Activated T-helper 2 cell treated with anti-CD3 and anti-CD28 coated beads, Interferon-gamma antibody, Interleukin-2, Interleukin-4, amounts not matched to agents 10 μg/mL and 5 μg/mL and 100 μg/mL, durations not matched to agents 14 hours and 24 hours and 36 hours (primary cell): Measurements from ENCODE around the gene LOC128125822.

Source experiments
- DNase-seq: peaks from one replicate; pipeline ENCODE4 v3.0.0; 2021; ENCODE audit warnings: low spot score
- H3K27ac Mint-ChIP-seq: one replicate; pipeline ENCODE4 v1.8.0; 2021; ENCODE audit warnings: mixed read lengths
- H3K27me3 Mint-ChIP-seq: one replicate; pipeline ENCODE4 v1.8.0; 2021; ENCODE audit warnings: low read depth, mixed read lengths
- H3K36me3 Mint-ChIP-seq: one replicate; pipeline ENCODE4 v1.8.0; 2021; ENCODE audit warnings: low read depth, mixed read lengths
- H3K4me1 Mint-ChIP-seq: one replicate; pipeline ENCODE4 v1.8.0; 2021; ENCODE audit warnings: low read depth, mixed read lengths
- H3K4me3 Mint-ChIP-seq: one replicate; pipeline ENCODE4 v1.8.0; 2021; ENCODE audit warnings: low read depth, mild to moderate bottlenecking, moderate library complexity, mixed read lengths
- H3K9me3 Mint-ChIP-seq: one replicate; pipeline ENCODE4 v1.8.0; 2021; ENCODE audit warnings: mixed read lengths
- intact Hi-C: fragments of 100-400 bp; cut with micrococcal nuclease; formaldehyde crosslinking; loops from one replicate; pipeline ENCODE4 v1.15.1; 2023

LOC128125822 gene

DNA sequence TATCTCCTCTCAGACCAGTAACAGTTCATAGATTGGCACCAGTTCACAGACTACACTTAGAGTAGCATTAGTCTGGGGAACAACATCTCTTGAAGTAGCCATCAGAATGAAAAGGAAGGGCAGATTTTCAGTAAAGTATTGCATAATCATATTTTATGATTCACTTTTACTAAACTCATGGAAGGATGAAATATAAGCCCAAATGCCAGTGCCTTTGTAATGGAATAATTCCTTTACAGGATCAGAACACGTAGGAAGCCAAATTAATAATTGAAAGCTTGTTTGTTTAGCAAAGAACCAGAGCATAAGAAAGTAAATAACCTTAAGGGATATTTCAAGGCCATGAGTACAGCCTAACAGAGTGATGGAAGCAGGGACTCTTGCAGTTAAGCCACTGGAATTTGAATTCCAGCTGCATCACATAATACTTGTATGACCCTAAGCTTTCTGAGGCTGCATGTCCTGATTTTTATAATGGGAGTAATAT is 11.4 kb upstream of the LOC128125822 start:
- peaks cover 4% of the 10 kb centered on the region for H3K27me3 Mint-ChIP-seq
- H3K36me3 Mint-ChIP-seq, result no peaks in the 10 kb centered on the region
- H3K4me3 Mint-ChIP-seq, result no peak overlapping the region
- no peaks in the 10 kb centered on the region for H3K9me3 Mint-ChIP-seq
- peaks cover 8% of the 10 kb centered on the region for H3K4me1 Mint-ChIP-seq
- no peak overlapping the region for H3K27ac Mint-ChIP-seq
- intact Hi-C loops, result no loop called here
- DNase-seq, result no peak

DNA sequence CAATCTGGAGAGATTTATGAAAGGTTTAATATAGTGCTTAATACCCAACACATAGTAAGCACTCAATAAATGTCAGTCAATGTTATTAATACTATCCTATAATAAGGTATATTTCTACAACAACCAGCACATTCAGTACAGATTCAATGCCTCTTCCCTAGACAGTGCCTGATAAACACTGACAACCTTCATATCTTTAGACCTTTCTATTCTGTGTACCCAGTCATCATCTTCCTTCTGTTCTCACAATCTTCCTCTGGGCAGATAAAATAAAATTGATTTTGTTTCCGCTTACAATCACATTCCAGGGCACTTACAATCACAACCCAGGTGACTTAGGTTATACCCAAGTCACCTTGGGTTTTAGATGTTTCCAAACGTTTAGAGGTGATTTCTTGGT is 11.0 kb upstream of the LOC128125822 start:
- intact Hi-C loops, result no loop called here
- Mint-ChIP-seq H3K36me3 (no peaks in the 10 kb centered on the region), H3K27me3 (peaks cover 4% of the 10 kb centered on the region), H3K9me3 (no peaks in the 10 kb centered on the region), H3K27ac (no peak overlapping the region), H3K4me3 (no peak overlapping the region), H3K4me1 (peaks cover 8% of the 10 kb centered on the region)
- no peak for DNase-seq

DNA sequence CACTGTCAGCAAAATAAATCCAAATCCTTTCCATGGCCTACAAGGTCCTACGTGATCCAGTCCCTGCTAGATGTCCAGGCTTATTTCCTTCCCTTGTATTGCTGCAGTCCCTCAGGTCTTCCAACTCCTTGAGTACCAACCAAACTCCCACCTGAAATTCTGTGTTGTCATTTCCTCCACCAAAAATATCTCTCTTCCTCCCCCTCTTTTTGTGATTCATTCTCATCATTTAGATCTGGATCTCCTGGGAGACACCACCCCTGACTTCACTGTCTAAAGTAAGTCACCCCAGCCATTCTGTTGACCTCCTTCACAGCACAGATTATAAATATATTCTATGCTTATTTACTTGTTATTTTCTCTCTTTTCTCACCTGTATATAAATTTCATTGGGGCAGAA is 9.0 kb upstream of the LOC128125822 start:
- Mint-ChIP-seq H3K36me3 (no peaks in the 10 kb centered on the region), H3K27ac (no peak overlapping the region), H3K4me3 (no peak overlapping the region), H3K4me1 (peaks cover 13% of the 10 kb centered on the region), H3K27me3 (peaks cover 4% of the 10 kb centered on the region), H3K9me3 (peaks cover 3% of the 10 kb centered on the region)
- intact Hi-C loops, result no loop called here
- no peak for DNase-seq

DNA sequence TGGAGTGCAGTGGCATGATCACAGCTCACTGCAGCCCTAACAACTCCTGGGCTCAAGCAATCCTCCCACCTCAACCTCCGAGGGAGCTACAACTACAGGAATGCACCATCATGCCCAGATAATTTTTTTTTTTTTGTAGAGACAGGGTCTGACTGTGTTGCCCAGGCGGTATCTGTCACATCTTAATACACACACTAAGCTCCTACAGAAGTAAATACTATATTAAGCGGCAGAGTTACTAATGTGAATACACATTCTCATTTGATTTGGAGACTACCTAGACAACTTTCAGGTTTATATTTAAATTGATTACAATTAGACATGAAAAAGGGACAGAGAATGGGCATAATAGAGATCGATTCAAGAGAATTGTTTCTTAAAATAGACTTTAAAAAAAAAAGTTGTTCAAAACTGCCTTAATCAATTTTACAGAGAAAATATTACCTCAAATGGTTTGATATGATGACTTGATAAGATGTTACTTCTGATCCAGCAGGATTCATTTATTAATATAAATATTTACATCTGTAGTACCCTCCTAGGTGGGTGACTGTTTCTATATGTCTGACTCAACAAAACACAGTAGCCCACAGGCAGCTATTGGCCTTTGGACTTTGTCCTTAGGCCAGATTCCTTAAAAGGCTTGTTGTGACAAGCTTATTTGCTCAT is 7.1 kb upstream of the LOC128125822 start:
- no peak overlapping the region for H3K4me3 Mint-ChIP-seq
- peaks cover 13% of the 10 kb centered on the region for H3K4me1 Mint-ChIP-seq
- peaks cover 3% of the 10 kb centered on the region for H3K9me3 Mint-ChIP-seq
- no peaks in the 10 kb centered on the region for H3K36me3 Mint-ChIP-seq
- no peak for DNase-seq
- H3K27ac Mint-ChIP-seq, result no peak overlapping the region
- intact Hi-C loops, result no loop called here
- peaks cover 3% of the 10 kb centered on the region for H3K27me3 Mint-ChIP-seq

DNA sequence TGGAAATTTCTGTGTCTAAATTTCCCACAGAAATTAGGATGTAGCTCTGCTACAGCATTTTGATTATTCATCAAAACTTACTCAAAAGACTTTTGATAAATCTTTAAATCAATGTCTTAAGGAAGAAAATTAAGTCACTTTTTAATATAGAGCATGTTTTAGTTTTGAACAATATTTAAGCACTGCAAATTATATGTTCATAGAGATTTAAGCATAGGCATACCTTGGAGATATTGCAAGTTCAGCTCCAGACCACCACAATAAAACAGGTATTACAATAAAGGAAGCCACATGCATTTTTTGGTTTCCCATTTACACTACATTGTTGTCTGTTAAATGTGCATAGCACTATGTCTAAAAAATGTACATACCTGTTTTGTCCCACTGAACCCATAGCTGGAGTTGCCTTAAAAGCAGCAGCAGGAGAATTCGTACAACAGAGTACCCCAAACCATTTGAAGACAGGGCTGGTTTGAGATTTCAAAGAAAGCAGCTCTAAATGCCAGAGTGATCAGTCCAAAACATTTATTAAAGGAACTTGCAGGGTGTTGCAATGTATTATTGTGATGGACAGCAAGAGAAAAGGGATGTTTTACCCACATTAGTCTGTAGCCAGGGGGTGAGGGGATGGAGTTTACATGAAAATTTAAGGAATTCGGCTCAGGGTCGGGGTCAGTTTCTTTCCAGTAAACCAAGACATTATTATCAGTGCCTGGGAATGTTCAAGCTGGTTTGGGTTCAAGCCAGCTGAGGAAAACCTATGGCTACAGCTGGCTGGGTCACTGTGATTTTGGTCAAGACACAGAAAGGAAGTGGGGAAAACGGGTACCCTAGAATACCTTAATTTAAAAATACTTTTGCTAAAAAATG is 6.3 kb upstream of the LOC128125822 start:
- Mint-ChIP-seq H3K36me3 (no peaks in the 10 kb centered on the region), H3K27ac (no peak overlapping the region), H3K27me3 (peaks cover 1% of the 10 kb centered on the region), H3K9me3 (peaks cover 3% of the 10 kb centered on the region), H3K4me1 (peaks cover 15% of the 10 kb centered on the region), H3K4me3 (no peak overlapping the region)
- DNase-seq, result no peak
- intact Hi-C loops, result no loop called here

DNA sequence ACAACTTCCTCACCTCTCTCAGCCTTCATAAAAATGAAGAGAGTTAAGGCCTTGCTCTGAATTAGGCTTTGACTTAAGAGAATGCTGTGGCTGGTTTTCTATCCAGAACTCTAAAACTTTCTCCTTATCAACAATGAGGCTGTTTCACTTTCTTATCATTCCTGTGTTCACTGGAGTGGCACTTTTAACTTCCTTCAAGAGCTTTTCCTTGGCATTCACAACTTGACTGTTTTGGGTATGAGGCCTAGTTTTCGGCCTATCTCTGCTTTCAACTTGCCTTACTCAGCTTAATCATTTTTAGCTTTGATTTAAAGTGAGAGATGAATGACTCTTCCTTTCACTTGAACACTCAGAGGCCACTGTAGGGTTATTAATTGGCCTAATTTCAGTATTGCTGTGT is 4.3 kb upstream of the LOC128125822 start:
- Mint-ChIP-seq H3K27ac (no peak overlapping the region), H3K4me3 (no peak overlapping the region), H3K9me3 (peaks cover 3% of the 10 kb centered on the region), H3K4me1 (peaks cover 24% of the 10 kb centered on the region), H3K36me3 (no peaks in the 10 kb centered on the region), H3K27me3 (no peaks in the 10 kb centered on the region)
- DNase-seq, result no peak
- intact Hi-C loops, result no loop called here

DNA sequence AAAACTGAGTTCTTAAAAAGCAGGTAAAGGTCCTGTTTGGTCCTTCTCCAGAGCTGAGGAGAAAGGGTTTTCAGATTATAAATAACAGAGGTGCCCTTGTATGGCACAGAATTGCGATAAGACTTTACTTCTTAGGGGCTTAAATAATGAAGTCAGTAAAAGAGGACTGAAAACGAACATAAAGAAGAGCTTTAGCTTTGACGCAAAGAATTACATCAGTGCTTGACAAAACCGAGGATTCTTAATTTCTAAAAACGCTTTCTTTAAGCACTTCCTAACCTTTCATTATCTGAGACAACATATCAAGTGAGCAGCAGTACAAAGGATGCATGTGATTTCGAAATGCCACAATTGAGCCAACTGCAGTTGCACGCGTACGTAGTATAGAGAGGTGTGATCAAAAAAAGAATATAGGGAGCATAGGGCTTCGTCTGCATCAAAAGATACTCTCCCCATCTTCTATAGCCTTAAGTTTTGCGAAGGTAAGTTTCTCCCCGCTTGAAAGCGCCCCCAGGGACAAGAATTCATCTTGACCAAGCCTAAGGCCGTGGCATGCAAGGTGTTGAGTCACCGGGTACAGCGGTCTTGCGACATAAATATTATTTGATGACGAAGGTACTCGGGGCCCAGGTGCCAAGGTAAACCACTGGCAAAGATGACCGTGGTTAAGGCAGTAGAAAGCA is 778 bp upstream of the LOC128125822 start:
- intact Hi-C loops, result loop anchor here (1.0 to 2.0 kb wide), 4 partner anchors 42 to 219 kb away; partner anchors contain the start of gene PHF3
- Mint-ChIP-seq H3K27ac (peak overlapping the region; percentile 93), H3K4me3 (peak overlapping the region; percentile 83), H3K4me1 (peaks cover 33% of the 10 kb centered on the region), H3K36me3 (peaks cover 21% of the 10 kb centered on the region), H3K27me3 (no peaks in the 10 kb centered on the region), H3K9me3 (peaks cover 3% of the 10 kb centered on the region)
- no peak for DNase-seq

DNA sequence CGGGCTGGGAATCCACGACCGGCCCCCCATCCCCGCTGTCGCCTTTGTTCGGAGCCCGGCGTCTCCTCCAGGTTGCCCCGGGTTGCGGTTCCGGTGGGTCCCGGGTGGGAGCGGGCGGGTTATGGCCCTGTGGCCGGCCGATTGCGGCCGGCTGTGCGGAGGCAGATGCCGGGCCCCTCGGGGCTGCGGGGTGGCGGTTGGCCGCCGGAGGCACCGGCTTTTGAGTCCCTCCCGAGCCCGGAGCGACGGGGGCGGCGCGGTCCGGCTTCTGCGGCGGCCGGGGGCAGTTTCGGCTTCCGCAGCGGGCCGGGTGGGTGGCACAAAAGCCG is 431 bp downstream of the LOC128125822 start:
- Mint-ChIP-seq H3K27me3 (no peaks in the 10 kb centered on the region), H3K4me1 (peaks cover 38% of the 10 kb centered on the region), H3K27ac (peak overlapping the region; percentile 93), H3K4me3 (peak overlapping the region; percentile 97), H3K9me3 (no peaks in the 10 kb centered on the region), H3K36me3 (peaks cover 31% of the 10 kb centered on the region)
- DNase-seq, result no peak
- intact Hi-C loops, result loop anchor here (1.0 to 2.0 kb wide), 5 partner anchors 43 to 220 kb away; partner anchors contain the start of gene PHF3

DNA sequence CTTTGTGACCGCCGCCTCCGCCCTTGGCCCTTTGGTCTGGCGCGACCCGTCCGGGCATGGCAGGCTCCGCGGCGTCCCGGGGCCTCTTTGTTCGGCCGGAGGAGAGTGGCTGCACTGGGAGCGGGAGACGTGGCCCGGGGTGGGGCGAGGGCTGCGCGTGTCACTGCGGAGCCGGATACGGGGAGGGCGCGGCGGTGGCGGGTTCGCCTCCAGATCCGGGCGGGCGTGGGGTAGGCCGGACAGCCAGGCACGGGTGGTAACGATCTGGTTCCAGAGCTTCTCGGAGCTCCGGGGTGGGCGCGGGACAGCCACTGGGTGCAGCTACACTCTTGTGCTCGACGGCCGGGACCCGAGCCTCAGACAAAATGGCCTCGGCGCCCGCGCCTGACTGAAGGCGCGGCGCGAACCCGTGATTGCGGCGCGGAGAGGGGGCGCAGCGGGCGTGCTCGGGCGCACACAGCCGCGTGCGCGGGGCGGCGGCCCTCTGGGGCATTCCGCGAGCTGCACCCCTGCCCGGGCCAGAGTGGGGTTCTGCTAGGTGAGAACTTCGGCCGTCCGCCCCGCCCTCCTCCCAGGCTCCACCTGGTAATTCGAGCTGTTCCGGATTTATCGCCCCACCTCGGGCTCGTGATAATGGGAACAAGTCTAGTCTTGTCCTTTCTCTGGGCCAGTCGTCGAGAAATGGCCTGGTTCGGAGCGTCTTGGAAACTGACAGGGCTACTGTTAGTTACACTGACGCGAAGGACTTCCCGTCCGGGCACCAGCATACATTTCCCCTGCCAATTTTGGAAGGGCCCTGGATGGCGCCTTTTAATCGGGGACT is 1.0 kb downstream of the LOC128125822 start:
- peak overlapping the region; percentile 97 for H3K4me3 Mint-ChIP-seq
- H3K27ac Mint-ChIP-seq, result peak overlapping the region; percentile 94
- peak; percentile 66 for DNase-seq
- H3K27me3 Mint-ChIP-seq, result no peaks in the 10 kb centered on the region
- intact Hi-C loops, result loop anchor here (1.0 to 2.0 kb wide), 3 partner anchors 51 to 220 kb away; no protein-coding TSS in a partner anchor
- peaks cover 31% of the 10 kb centered on the region for H3K36me3 Mint-ChIP-seq
- H3K4me1 Mint-ChIP-seq, result peaks cover 33% of the 10 kb centered on the region
- no peaks in the 10 kb centered on the region for H3K9me3 Mint-ChIP-seq

DNA sequence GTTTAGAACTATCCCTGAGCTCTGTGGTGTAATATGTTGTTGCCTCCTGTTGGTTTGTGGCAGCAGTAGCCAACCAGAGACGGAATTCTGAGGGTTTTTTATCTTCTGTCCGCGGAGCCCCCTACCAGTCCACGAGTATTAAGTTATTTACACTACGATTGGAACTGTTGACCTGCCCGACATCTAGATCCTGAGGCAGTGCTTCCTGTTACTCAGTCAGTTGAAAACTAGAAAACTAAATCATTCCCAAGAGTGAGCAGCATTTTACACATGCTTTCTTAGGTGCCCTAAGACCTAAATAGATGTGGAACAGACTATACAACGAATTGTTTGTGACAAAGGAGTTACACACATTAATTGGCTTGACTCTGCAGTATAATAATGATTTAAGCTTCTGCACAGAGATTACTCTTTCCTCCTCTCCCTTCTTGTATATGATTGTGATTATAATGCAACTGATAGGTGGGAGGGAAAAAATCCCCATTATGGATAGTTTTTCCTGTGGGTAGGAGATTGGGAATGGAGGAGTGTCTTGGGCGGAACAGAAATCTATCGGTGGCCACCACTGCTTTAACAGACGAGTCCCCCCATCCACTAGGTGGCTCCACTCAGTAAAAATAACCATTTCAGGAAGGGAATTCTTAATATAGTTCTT is 1.7 kb downstream of the LOC128125822 start:
- Mint-ChIP-seq H3K4me3 (peak overlapping the region; percentile 97), H3K36me3 (peaks cover 34% of the 10 kb centered on the region), H3K27ac (peak overlapping the region; percentile 94), H3K9me3 (no peaks in the 10 kb centered on the region), H3K4me1 (peaks cover 33% of the 10 kb centered on the region), H3K27me3 (no peaks in the 10 kb centered on the region)
- intact Hi-C loops, result loop anchor here (1.0 to 2.0 kb wide), 3 partner anchors 52 to 221 kb away; no protein-coding TSS in a partner anchor
- DNase-seq, result peak; percentile 15

DNA sequence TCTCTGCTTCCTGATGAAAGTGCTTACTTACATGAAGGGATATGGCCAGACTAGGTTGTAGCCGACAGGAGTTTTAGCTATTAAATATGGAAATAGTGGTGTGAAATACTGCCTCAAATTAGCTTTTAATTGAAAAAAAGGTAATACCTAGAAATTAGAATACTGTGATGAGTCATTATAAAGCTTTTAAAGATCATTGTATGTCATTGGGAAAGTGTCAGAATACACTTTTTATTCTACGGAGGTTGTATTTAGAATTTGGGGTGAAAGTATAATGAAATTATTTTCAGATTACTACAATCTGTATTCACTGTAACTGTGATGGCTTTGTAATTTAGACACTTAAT is 2.2 kb downstream of the LOC128125822 start:
- H3K27me3 Mint-ChIP-seq, result no peaks in the 10 kb centered on the region
- no peaks in the 10 kb centered on the region for H3K9me3 Mint-ChIP-seq
- H3K36me3 Mint-ChIP-seq, result peaks cover 37% of the 10 kb centered on the region
- H3K4me3 Mint-ChIP-seq, result peak overlapping the region; percentile 97
- peaks cover 33% of the 10 kb centered on the region for H3K4me1 Mint-ChIP-seq
- no peak for DNase-seq
- no peak overlapping the region for H3K27ac Mint-ChIP-seq
- intact Hi-C loops, result no loop called here
